LHCN-M2 (cell line): ENCODE measurements around the gene CD99. TPM values are rescaled to one million over a fixed set of nuclear protein-coding genes. Genes with fewer than 3 reads are reported as not detected.
"Not testable (repeated sequence)": the region's sequence is repeated elsewhere in the genome, so short reads cannot be mapped to it uniquely, and the experiment has no call there.

Source experiments
- DNase-seq: peaks from one replicate; pipeline ENCODE4 v3.0.0-alpha.2; 2012; ENCODE audit warnings: low read depth
- total RNA-seq: library from RNA; depleted of rRNA; stranded (reverse); fragments of >200 nt; gene quantifications from 2 replicates; pipeline ENCODE4 v1.2.3, GENCODE V29; 2014

CD99 gene
- total RNA-seq, 1 experiment from 2014 or later: 322 TPM

- DNase-seq: not testable (repeated sequence)
These were observed 15.4 kb upstream of the CD99 start for GRCh38 chrX:2675657-2676200.

- DNase-seq: no peak
These were observed 14.1 kb upstream of the CD99 start for GRCh38 chrX:2676794-2677675.

- DNase-seq: peak; percentile 99
These were observed 13.3 kb upstream of the CD99 start for GRCh38 chrX:2677764-2678163.

GRCh38 chrX:2678583-2678982, 12.5 kb upstream of the CD99 start:
- DNase-seq: no peak

GRCh38 chrX:2679534-2680485, 11.3 kb upstream of the CD99 start:
- peak; percentile 62 for DNase-seq

GRCh38 chrX:2680486-2681348, 10.4 kb upstream of the CD99 start:
- no peak for DNase-seq

- DNase-seq: no peak
These were observed 8.4 kb upstream of the CD99 start for GRCh38 chrX:2682565-2683177.

GRCh38 chrX:2684256-2684655, 6.8 kb upstream of the CD99 start:
- DNase-seq: no peak

GRCh38 chrX:2685886-2686285, 5.2 kb upstream of the CD99 start:
- no peak for DNase-seq

GRCh38 chrX:2689773-2690666, 1.1 kb upstream of the CD99 start:
- DNase-seq: no peak

GRCh38 chrX:2691543-2692220, 587 bp downstream of the CD99 start:
- DNase-seq: peak; percentile 49

GRCh38 chrX:2692221-2693112, 1.4 kb downstream of the CD99 start:
- DNase-seq: peak; percentile 36

- no peak for DNase-seq
These were observed 2.3 kb downstream of the CD99 start for GRCh38 chrX:2693113-2694002.

GRCh38 chrX:2694914-2695267, 3.8 kb downstream of the CD99 start:
- DNase-seq: no peak

- peak; percentile 95 for DNase-seq
These were observed 5.7 kb downstream of the CD99 start for GRCh38 chrX:2696698-2697215.

- peak; percentile 42 for DNase-seq
These were observed 6.2 kb downstream of the CD99 start for GRCh38 chrX:2697306-2697705.
